Endodermal cell (in vitro differentiated cells): ENCODE data around the gene CYYR1. TPM values are rescaled to one million over a fixed set of nuclear protein-coding genes. Genes with fewer than 3 reads are reported as not detected.
A peak's percentile ranks its signal among the peaks of the same experiment; 100 is the strongest.

Experiments used
- DNase-seq: peaks from one replicate; pipeline ENCODE4 v3.0.0-alpha.2; 2017
- H3K27ac ChIP-seq: 2 replicates; pipeline ENCODE4 v1.5.1; 2013; ENCODE audit warnings: mild to moderate bottlenecking, low read depth, low read length, moderate library complexity
- H3K27me3 ChIP-seq: 2 replicates; pipeline ENCODE4 v1.6.1; 2013; ENCODE audit warnings: mild to moderate bottlenecking, low read length, moderate library complexity; ENCODE audit not compliant: insufficient read depth, control insufficient read depth, poor library complexity, severe bottlenecking
- H3K36me3 ChIP-seq: 2 replicates; pipeline ENCODE4 v1.7.0; 2013; ENCODE audit warnings: mild to moderate bottlenecking, low read length, moderate library complexity; ENCODE audit not compliant: control insufficient read depth, insufficient read depth
- H3K4me1 ChIP-seq: one replicate; pipeline ENCODE4 v1.7.0; 2013; ENCODE audit warnings: low read length; ENCODE audit not compliant: control insufficient read depth, insufficient read depth
- H3K4me3 ChIP-seq: 2 replicates; pipeline ENCODE4 v1.5.1; 2013; ENCODE audit warnings: mild to moderate bottlenecking, low read length, moderate library complexity
- H3K9ac ChIP-seq: 2 replicates; pipeline ENCODE4 v1.6.1; 2013; ENCODE audit warnings: mild to moderate bottlenecking, low read length, moderate library complexity; ENCODE audit not compliant: poor library complexity, severe bottlenecking; ENCODE audit errors: extremely low read depth
- H3K9me3 ChIP-seq: 2 replicates; pipeline ENCODE4 v1.6.1; 2013; ENCODE audit warnings: mild to moderate bottlenecking, low read length, moderate library complexity; ENCODE audit not compliant: control insufficient read depth
- H3K27ac Mint-ChIP-seq: 2 replicates; pipeline ENCODE4 v1.8.0; 2020; ENCODE audit warnings: mixed read lengths
- H3K27me3 Mint-ChIP-seq: 2 replicates; pipeline ENCODE4 v1.8.0; 2021; ENCODE audit warnings: mild to moderate bottlenecking, mixed read lengths; ENCODE audit not compliant: insufficient read depth
- H3K36me3 Mint-ChIP-seq: 2 replicates; pipeline ENCODE4 v1.8.0; 2020; ENCODE audit warnings: low read depth, mixed read lengths
- H3K4me1 Mint-ChIP-seq: 2 replicates; pipeline ENCODE4 v1.8.0; 2020; ENCODE audit warnings: mixed read lengths
- H3K4me3 Mint-ChIP-seq: 2 replicates; pipeline ENCODE4 v1.8.0; 2020; ENCODE audit warnings: mild to moderate bottlenecking, moderate library complexity, mixed read lengths
- H3K9me3 Mint-ChIP-seq: 2 replicates; pipeline ENCODE4 v1.8.0; 2020; ENCODE audit warnings: mild to moderate bottlenecking, mixed read lengths
- CTCF ChIP-seq: fragments of 200-600 bp; sonication (generic); conservative IDR thresholded peaks from 2 replicates; pipeline ENCODE4 v1.5.0; 2021; ENCODE audit warnings: antibody characterized with exemption, mild to moderate bottlenecking
- WGBS, 2 experiments: methylation state at CpG; one replicate each; pipeline versions ENCODE4 v1.1.5 to v1.1.7; 2013; ENCODE audit warnings: missing lambda C conversion rate in 2 of 2, mixed read lengths in 1 of 2; ENCODE audit not compliant: insufficient coverage in 1 of 2, insufficient read length in 1 of 2; 5-methylcytosine and 5-hydroxymethylcytosine counted together
- total RNA-seq, 2 donors: library from RNA; stranded (reverse); fragmentation: NEBNext Ultra II Directional in 1 of 2; extraction: Animal tissue kit (Norgen Biotek cat#: 25700) in 1 of 2; gene quantifications; 2 replicates in 1 of 2; 3 replicates in 1 of 2; pipeline ENCODE4 v1.2.1, GENCODE V29; 2021

The CYYR1 gene
- total RNA-seq, 2 donors from 2014 or later = 16.8 to 16.9 TPM

GRCh38 chr21:26513212-26513611 lies 59.9 kb downstream of the CYYR1 start:
- Histone ChIP-seq H3K9ac (no peak overlapping the region), H3K36me3 (no peaks in the 10 kb centered on the region), H3K4me3 (no peak overlapping the region), H3K9me3 (peaks cover 3% of the 10 kb centered on the region), H3K4me1 (no peaks in the 10 kb centered on the region), H3K27ac (no peak overlapping the region), H3K27me3 (no peaks in the 10 kb centered on the region)
- Mint-ChIP-seq H3K4me3 (no peak overlapping the region), H3K4me1 (peaks cover 9% of the 10 kb centered on the region), H3K9me3 (peaks cover 6% of the 10 kb centered on the region), H3K27ac (peak overlapping the region; percentile 1), H3K36me3 (peaks cover 4% of the 10 kb centered on the region), H3K27me3 (no peaks in the 10 kb centered on the region)
- 80 to 96% methylated on average over 1 of the region's 1 CpG for WGBS, 2 experiments
- TF ChIP-seq CTCF = no peak
- DNase-seq = no peak

- Mint-ChIP-seq H3K27ac (no peak overlapping the region), H3K4me3 (no peak overlapping the region)
Measured at GRCh38 chr21:26512664-26513063, 60.4 kb downstream of the CYYR1 start.

GRCh38 chr21:26508903-26509302 lies 64.2 kb downstream of the CYYR1 start:
- Histone ChIP-seq H3K9ac (no peak overlapping the region), H3K4me1 (no peaks in the 10 kb centered on the region), H3K4me3 (no peak overlapping the region), H3K27me3 (no peaks in the 10 kb centered on the region), H3K27ac (no peak overlapping the region), H3K9me3 (no peaks in the 10 kb centered on the region), H3K36me3 (no peaks in the 10 kb centered on the region)
- Mint-ChIP-seq H3K4me1 (peaks cover 9% of the 10 kb centered on the region), H3K9me3 (no peaks in the 10 kb centered on the region), H3K4me3 (no peak overlapping the region), H3K36me3 (no peaks in the 10 kb centered on the region), H3K27me3 (no peaks in the 10 kb centered on the region), H3K27ac (no peak overlapping the region)
- no peak for DNase-seq
- TF ChIP-seq CTCF = no peak
- WGBS, 2 experiments = 92 to 97% methylated on average over 2 of the region's 2 CpGs

More at GRCh38 chr21:26512664-26513063, 60.4 kb downstream of the CYYR1 start:
- H3K36me3 ChIP-seq = no peaks in the 10 kb centered on the region
- DNase-seq = no peak
- Mint-ChIP-seq H3K4me1 (peaks cover 9% of the 10 kb centered on the region), H3K27me3 (no peaks in the 10 kb centered on the region), H3K9me3 (peaks cover under 1% of the 10 kb centered on the region), H3K36me3 (no peaks in the 10 kb centered on the region)
- H3K4me1 ChIP-seq = no peaks in the 10 kb centered on the region
- no peak overlapping the region for H3K4me3 ChIP-seq
- H3K9me3 ChIP-seq = no peaks in the 10 kb centered on the region
- WGBS, 2 experiments = 69 to 73% methylated on average over 4 to 5 of the region's 5 CpGs
- no peaks in the 10 kb centered on the region for H3K27me3 ChIP-seq
- no peak for TF ChIP-seq CTCF
- H3K9ac ChIP-seq = no peak overlapping the region
- H3K27ac ChIP-seq = no peak overlapping the region
